PC-9 (cell line): ENCODE measurements around the gene CFAP46.

Source experiments
- EZH2 ChIP-seq: fragments of 200-600 bp; sonication (generic); IDR thresholded peaks from 2 replicates; pipeline ENCODE4 v1.8.0; 2017; ENCODE audit warnings: antibody characterized with exemption, low read depth
- TF ChIP-seq, protein P1 (sequence below): fragments of 200-600 bp; sonication (generic); conservative IDR thresholded peaks from 2 replicates; pipeline ENCODE4 v1.6.1; 2017; ENCODE audit warnings: mixed run types, antibody characterized with exemption, mild to moderate bottlenecking, moderate library complexity

DNA sequence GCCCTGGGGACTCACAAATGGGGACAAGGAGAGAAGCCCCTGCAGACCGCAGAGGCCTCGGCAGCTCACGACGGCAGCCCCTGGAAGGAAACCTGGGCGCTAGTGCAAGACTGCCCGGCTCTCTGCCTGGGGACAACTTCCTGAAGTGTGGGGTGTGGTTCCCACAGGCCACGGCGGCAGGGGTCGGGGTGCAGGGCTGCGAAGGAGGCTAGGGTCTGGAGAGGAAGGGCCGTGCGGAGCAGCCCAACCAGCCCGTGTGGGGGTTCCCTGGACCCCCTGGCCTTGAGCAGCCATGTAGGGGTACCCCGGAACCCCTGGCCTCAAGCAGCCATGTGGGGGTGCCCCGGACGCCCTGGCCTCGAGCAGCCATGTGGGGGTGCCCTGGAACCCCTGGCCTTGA lies 19.5 kb downstream of the CFAP46 start:
- no peak for TF ChIP-seq EZH2
- TF ChIP-seq, protein P1, sequence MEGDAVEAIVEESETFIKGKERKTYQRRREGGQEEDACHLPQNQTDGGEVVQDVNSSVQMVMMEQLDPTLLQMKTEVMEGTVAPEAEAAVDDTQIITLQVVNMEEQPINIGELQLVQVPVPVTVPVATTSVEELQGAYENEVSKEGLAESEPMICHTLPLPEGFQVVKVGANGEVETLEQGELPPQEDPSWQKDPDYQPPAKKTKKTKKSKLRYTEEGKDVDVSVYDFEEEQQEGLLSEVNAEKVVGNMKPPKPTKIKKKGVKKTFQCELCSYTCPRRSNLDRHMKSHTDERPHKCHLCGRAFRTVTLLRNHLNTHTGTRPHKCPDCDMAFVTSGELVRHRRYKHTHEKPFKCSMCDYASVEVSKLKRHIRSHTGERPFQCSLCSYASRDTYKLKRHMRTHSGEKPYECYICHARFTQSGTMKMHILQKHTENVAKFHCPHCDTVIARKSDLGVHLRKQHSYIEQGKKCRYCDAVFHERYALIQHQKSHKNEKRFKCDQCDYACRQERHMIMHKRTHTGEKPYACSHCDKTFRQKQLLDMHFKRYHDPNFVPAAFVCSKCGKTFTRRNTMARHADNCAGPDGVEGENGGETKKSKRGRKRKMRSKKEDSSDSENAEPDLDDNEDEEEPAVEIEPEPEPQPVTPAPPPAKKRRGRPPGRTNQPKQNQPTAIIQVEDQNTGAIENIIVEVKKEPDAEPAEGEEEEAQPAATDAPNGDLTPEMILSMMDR = no peak
